ENCODE measurements around the gene PTGFRN. TPM values are rescaled to one million over a fixed set of nuclear protein-coding genes. Genes with fewer than 3 reads are reported as not detected.
A peak's percentile ranks its signal among the peaks of the same experiment; 100 is the strongest.
"Not testable (repeated sequence)": the region's sequence is repeated elsewhere in the genome, so short reads cannot be mapped to it uniquely, and the experiment has no call there.

PTGFRN gene
- total RNA-seq: 119 TPM
- long read RNA-seq, full-length matches to known transcripts: 12 of 27 reads
- long read RNA-seq, partial matches to known transcripts: 5 of 27 reads
- long read RNA-seq, other reads (novel, unspliced or antisense): 10 of 27 reads

- DNase-seq (ENCODE audit: missing footprints) (peak; percentile 83), ATAC-seq (peak; percentile 87)
- intact Hi-C loops (cut with DNase I): loop anchor here (2.0 to 5.0 kb wide), 2 partner anchors 38 to 73 kb away; no protein-coding TSS in a partner anchor
These were observed at the start of gene PTGFRN for GRCh38 chr1:116909512-116910378. PTGFRN (plus strand) TSS chr1:116909916; CDS start chr1:116910204, 288 bp downstream.

- ATAC-seq; DNase-seq (ENCODE audit: missing footprints); intact Hi-C loops (cut with DNase I): not testable (repeated sequence)
These were observed 49.5 kb upstream of the PTGFRN start for GRCh38 chr1:116860167-116860566.

GRCh38 chr1:116861137-116861536, 48.6 kb upstream of the PTGFRN start:
- intact Hi-C loops (cut with DNase I): no loop called here
- ATAC-seq (no peak), DNase-seq (ENCODE audit: missing footprints) (no peak)

- ATAC-seq; intact Hi-C loops (cut with DNase I); DNase-seq (ENCODE audit: missing footprints): not testable (repeated sequence)
These were observed 46.7 kb upstream of the PTGFRN start for GRCh38 chr1:116863031-116863430.

GRCh38 chr1:116866478-116866877, 43.2 kb upstream of the PTGFRN start:
- ATAC-seq; DNase-seq (ENCODE audit: missing footprints); intact Hi-C loops (cut with DNase I): not testable (repeated sequence)

- no peak for DNase-seq (ENCODE audit: missing footprints)
- ATAC-seq: no peak
- intact Hi-C loops (cut with DNase I): no loop called here
These were observed 41.3 kb upstream of the PTGFRN start for GRCh38 chr1:116868385-116868784.

GRCh38 chr1:116869611-116870010, 40.1 kb upstream of the PTGFRN start:
- intact Hi-C loops (cut with DNase I): loop anchor here (2.0 kb wide), 1 partner anchor 79 kb away; no protein-coding TSS in a partner anchor
- ATAC-seq (no peak), DNase-seq (ENCODE audit: missing footprints) (no peak)

- DNase-seq (ENCODE audit: missing footprints): no peak
- ATAC-seq: peak; percentile 74
- intact Hi-C loops (cut with DNase I): loop anchor here (2.0 kb wide), 1 partner anchor 79 kb away; no protein-coding TSS in a partner anchor
These were observed 39.4 kb upstream of the PTGFRN start for GRCh38 chr1:116870300-116870699.

GRCh38 chr1:116871779-116872146, 38.0 kb upstream of the PTGFRN start:
- DNase-seq (ENCODE audit: missing footprints): no peak
- intact Hi-C loops (cut with DNase I): loop anchor here (2.0 kb wide), 1 partner anchor 77 kb away; no protein-coding TSS in a partner anchor
- ATAC-seq: peak; percentile 75

- intact Hi-C loops (cut with DNase I): no loop called here
- ATAC-seq: no peak
- DNase-seq (ENCODE audit: missing footprints): no peak
These were observed 35.9 kb upstream of the PTGFRN start for GRCh38 chr1:116873680-116874271.

- ATAC-seq (no peak), DNase-seq (ENCODE audit: missing footprints) (no peak)
- intact Hi-C loops (cut with DNase I): no loop called here
These were observed 34.9 kb upstream of the PTGFRN start for GRCh38 chr1:116874733-116875249.

GRCh38 chr1:116875391-116875790, 34.3 kb upstream of the PTGFRN start:
- DNase-seq (ENCODE audit: missing footprints): no peak
- ATAC-seq: no peak
- intact Hi-C loops (cut with DNase I): no loop called here

- ATAC-seq; DNase-seq (ENCODE audit: missing footprints); intact Hi-C loops (cut with DNase I): not testable (repeated sequence)
These were observed 33.8 kb upstream of the PTGFRN start for GRCh38 chr1:116875946-116876345.

- ATAC-seq (no peak), DNase-seq (ENCODE audit: missing footprints) (no peak)
- intact Hi-C loops (cut with DNase I): no loop called here
These were observed 32.4 kb upstream of the PTGFRN start for GRCh38 chr1:116877141-116877818.

GRCh38 chr1:116878804-116879477, 30.8 kb upstream of the PTGFRN start:
- intact Hi-C loops (cut with DNase I): no loop called here
- ATAC-seq: peak; percentile 25
- DNase-seq (ENCODE audit: missing footprints): peak; percentile 67

GRCh38 chr1:116879478-116880133, 30.1 kb upstream of the PTGFRN start:
- peak; percentile 54 for DNase-seq (ENCODE audit: missing footprints)
- intact Hi-C loops (cut with DNase I): no loop called here
- no peak for ATAC-seq

GRCh38 chr1:116880917-116881316, 28.8 kb upstream of the PTGFRN start:
- intact Hi-C loops (cut with DNase I): no loop called here
- DNase-seq (ENCODE audit: missing footprints): peak; percentile 72
- ATAC-seq: peak; percentile 50

Measured in Right ventricle myocardium inferior (tissue), 1 donor.